Fibroblast of lung (primary cell): Measurements from ENCODE around the gene DHX16.

Experiments used
- EZH2 ChIP-seq: IDR thresholded peaks from 2 replicates; pipeline ENCODE4 v1.5.1; 2012; ENCODE audit warnings: low read length, control low read depth, mild to moderate bottlenecking; ENCODE audit errors: missing control alignments
- TF ChIP-seq, protein P1 (sequence below), 2 donors: IDR thresholded peaks in 1 of 2; conservative IDR thresholded peaks in 1 of 2; 1 replicate in 1 of 2; 2 replicates in 1 of 2; pipeline ENCODE4 v1.5.1; 2011 to 2012; ENCODE audit warnings: low read length in 2 of 2, control low read depth in 1 of 2, inconsistent platforms in 1 of 2, low read depth in 1 of 2, mild to moderate bottlenecking in 1 of 2

DNA sequence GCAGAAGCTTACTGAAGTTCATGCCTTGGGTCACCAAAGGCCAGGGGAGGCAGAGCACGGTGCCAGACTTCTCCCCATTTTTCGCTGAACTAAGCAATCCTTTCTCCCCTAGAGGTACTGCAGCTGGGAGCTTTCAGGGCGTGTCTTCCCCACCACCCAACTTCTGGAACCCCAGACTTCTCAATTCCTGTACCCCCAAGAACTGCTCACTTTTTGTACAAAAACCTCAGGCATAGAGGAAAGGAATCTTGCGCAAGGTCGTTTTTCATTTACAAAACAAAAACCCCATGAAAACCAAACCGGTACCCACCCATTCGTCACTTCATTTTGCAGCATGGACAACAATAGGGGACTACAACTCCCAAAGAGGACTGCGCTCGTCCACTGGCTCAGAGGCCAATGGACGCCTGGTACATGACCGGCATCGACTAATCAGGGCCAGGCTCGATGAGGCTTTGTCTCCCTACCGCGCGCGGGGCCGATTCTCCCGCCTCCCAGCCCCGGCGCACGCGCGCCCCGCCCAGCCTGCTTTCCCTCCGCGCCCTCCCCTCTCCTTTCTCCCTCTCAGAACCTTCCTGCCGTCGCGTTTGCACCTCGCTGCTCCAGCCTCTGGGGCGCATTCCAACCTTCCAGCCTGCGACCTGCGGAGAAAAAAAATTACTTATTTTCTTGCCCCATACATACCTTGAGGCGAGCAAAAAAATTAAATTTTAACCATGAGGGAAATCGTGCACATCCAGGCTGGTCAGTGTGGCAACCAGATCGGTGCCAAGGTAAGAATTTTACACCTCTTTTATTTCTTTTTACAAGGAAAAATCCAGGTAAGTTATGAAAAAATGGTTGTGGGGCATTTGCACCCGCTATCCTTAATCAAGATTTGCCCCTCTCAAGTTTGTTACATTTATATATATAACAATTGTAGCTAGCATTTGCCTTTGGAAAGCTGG lies 47.3 kb upstream of the DHX16 start, which contains the start of gene TUBB:
- TF ChIP-seq, protein P1, sequence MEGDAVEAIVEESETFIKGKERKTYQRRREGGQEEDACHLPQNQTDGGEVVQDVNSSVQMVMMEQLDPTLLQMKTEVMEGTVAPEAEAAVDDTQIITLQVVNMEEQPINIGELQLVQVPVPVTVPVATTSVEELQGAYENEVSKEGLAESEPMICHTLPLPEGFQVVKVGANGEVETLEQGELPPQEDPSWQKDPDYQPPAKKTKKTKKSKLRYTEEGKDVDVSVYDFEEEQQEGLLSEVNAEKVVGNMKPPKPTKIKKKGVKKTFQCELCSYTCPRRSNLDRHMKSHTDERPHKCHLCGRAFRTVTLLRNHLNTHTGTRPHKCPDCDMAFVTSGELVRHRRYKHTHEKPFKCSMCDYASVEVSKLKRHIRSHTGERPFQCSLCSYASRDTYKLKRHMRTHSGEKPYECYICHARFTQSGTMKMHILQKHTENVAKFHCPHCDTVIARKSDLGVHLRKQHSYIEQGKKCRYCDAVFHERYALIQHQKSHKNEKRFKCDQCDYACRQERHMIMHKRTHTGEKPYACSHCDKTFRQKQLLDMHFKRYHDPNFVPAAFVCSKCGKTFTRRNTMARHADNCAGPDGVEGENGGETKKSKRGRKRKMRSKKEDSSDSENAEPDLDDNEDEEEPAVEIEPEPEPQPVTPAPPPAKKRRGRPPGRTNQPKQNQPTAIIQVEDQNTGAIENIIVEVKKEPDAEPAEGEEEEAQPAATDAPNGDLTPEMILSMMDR (conservative IDR thresholded peaks at IDR 0.05 in 1 of 2, IDR thresholded peaks at IDR 0.05 in 1 of 2; ENCODE audit: low read depth in 1 of 2, low read length in 2 of 2) = no peak
- TF ChIP-seq EZH2 = no peak
